HG02571 (cell line): ENCODE data around the gene GALNTL6.
"Not testable (repeated sequence)": the region's sequence is repeated elsewhere in the genome, so short reads cannot be mapped to it uniquely, and the experiment has no call there.

Source experiments
- ATAC-seq: cut with Tn5 transposase; IDR thresholded peaks from one replicate; pipeline ENCODE4 v1.9.1; 2021; ENCODE audit warnings: mild to moderate bottlenecking, moderate library complexity; ENCODE audit not compliant: unreplicated experiment

GALNTL6 gene

GRCh38 chr4:172962564-172963353, 1149.6 kb downstream of the GALNTL6 start:
- ATAC-seq, result no peak

GRCh38 chr4:172963498-172964294, 1150.5 kb downstream of the GALNTL6 start:
- ATAC-seq, result no peak

GRCh38 chr4:172970189-172970588, 1157.0 kb downstream of the GALNTL6 start:
- ATAC-seq, result not testable (repeated sequence)

GRCh38 chr4:172974586-172974985, 1161.4 kb downstream of the GALNTL6 start:
- no peak for ATAC-seq

- no peak for ATAC-seq
These were observed 1162.5 kb downstream of the GALNTL6 start for GRCh38 chr4:172975651-172976229.

GRCh38 chr4:172977491-172978041, 1164.4 kb downstream of the GALNTL6 start:
- not testable (repeated sequence) for ATAC-seq

- no peak for ATAC-seq
These were observed 1165.6 kb downstream of the GALNTL6 start for GRCh38 chr4:172978848-172979247.

- no peak for ATAC-seq
These were observed 1166.1 kb downstream of the GALNTL6 start for GRCh38 chr4:172979332-172979731.

- ATAC-seq, result no peak
These were observed 1167.0 kb downstream of the GALNTL6 start for GRCh38 chr4:172980219-172980618.

GRCh38 chr4:172982151-172982590, 1169.0 kb downstream of the GALNTL6 start:
- peak; percentile 52 for ATAC-seq

GRCh38 chr4:172983014-172983413, 1169.8 kb downstream of the GALNTL6 start:
- ATAC-seq, result no peak

- ATAC-seq, result no peak
These were observed 1170.4 kb downstream of the GALNTL6 start for GRCh38 chr4:172983631-172984030.

- no peak for ATAC-seq
These were observed 1172.3 kb downstream of the GALNTL6 start for GRCh38 chr4:172985552-172985951.

- peak; percentile 75 for ATAC-seq
These were observed 1172.9 kb downstream of the GALNTL6 start for GRCh38 chr4:172986114-172986513.

GRCh38 chr4:172989984-172990820, 1177.0 kb downstream of the GALNTL6 start:
- ATAC-seq, result no peak

GRCh38 chr4:172992648-172993378, 1179.6 kb downstream of the GALNTL6 start:
- no peak for ATAC-seq

- no peak for ATAC-seq
These were observed 1182.0 kb downstream of the GALNTL6 start for GRCh38 chr4:172995161-172995560.

GRCh38 chr4:172995704-172996103, 1182.5 kb downstream of the GALNTL6 start:
- no peak for ATAC-seq

- ATAC-seq, result no peak
These were observed 1183.5 kb downstream of the GALNTL6 start for GRCh38 chr4:172996571-172997216.
